H54 (cell line): Measurements from ENCODE around the gene TMX2.

Experiments
- DNase-seq: peaks from one replicate; pipeline ENCODE4 v3.0.0; 2011; ENCODE audit warnings: low spot score, mixed read lengths; ENCODE audit not compliant: insufficient read length
- FAIRE-seq: peaks from 3 replicates; lab custom pipeline; 2011; peaks lifted over from hg19 to GRCh38; lab: Jason Lieb, UNC
- POLR2A ChIP-seq: IDR thresholded peaks from 2 replicates; pipeline ENCODE4 v1.6.1; 2011; ENCODE audit warnings: low read depth, mild to moderate bottlenecking, low read length

Gene TMX2

GRCh38 chr11:57786436-57786835, 74.0 kb downstream of the TMX2 start:
- DNase-seq (no peak), FAIRE-seq (no peak)
- TF ChIP-seq POLR2A = no peak

GRCh38 chr11:57787006-57787604, 74.7 kb downstream of the TMX2 start:
- no peak for DNase-seq
- FAIRE-seq = no peak
- TF ChIP-seq POLR2A = no peak

- DNase-seq (no peak), FAIRE-seq (no peak)
- TF ChIP-seq POLR2A = no peak
Measured at GRCh38 chr11:57787920-57788702, 75.7 kb downstream of the TMX2 start.

GRCh38 chr11:57788703-57789088, 76.3 kb downstream of the TMX2 start:
- DNase-seq = no peak
- TF ChIP-seq POLR2A = no peak
- FAIRE-seq = no peak
